ENCODE data around the gene GPR107.

DNA sequence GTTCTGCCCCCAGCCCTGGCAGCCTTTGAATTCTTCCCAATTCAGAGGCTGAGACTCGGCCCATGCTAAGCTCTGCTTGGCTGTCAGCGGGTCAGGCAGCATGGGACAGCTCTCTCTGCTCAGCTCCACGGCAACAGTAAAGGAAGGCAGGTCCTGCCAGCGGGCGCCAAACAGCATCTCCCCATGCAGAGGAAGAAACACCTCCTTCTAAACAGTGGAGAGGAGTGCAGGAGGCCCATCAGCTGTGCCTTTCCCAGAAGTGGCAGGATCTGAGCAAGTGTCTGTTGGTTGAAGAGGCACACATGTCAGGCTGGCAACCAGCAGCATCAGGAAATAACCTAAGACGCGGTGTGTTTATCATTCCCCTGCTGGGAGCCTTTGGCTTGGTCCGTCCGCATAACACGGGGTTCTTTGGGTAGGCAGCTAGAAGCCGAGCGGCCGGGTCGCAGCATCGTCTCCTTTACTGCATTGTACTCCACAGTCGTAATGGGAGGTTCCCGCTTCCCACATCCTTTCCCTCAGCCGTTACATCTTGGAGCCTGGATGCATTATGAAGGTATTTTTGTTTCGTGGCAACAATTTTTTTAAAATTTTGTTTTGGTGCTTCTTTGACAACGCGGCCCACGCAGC is 75.8 kb downstream of the GPR107 start:
- TF ChIP-seq, protein P1, sequence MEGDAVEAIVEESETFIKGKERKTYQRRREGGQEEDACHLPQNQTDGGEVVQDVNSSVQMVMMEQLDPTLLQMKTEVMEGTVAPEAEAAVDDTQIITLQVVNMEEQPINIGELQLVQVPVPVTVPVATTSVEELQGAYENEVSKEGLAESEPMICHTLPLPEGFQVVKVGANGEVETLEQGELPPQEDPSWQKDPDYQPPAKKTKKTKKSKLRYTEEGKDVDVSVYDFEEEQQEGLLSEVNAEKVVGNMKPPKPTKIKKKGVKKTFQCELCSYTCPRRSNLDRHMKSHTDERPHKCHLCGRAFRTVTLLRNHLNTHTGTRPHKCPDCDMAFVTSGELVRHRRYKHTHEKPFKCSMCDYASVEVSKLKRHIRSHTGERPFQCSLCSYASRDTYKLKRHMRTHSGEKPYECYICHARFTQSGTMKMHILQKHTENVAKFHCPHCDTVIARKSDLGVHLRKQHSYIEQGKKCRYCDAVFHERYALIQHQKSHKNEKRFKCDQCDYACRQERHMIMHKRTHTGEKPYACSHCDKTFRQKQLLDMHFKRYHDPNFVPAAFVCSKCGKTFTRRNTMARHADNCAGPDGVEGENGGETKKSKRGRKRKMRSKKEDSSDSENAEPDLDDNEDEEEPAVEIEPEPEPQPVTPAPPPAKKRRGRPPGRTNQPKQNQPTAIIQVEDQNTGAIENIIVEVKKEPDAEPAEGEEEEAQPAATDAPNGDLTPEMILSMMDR (IDR thresholded peaks at IDR 0.05), result no peak
- no peak for TF ChIP-seq EZH2 (IDR thresholded peaks at IDR 0.05; ENCODE audit: borderline replicate concordance, insufficient read depth, low read depth, low read length, poor library complexity, severe bottlenecking)
